NCI-H2107 treated with DMSO at 0.1 percent for 48 hours (cell line): ENCODE results near the gene MUC4.
"Not testable (repeated sequence)": the region's sequence is repeated elsewhere in the genome, so short reads cannot be mapped to it uniquely, and the experiment has no call there.

Experiments used
- DNase-seq: peaks from one replicate; lab custom pipeline; 2025; ENCODE audit not compliant: unreplicated experiment; lab: John Stamatoyannopoulos, UW

The MUC4 gene

DNA sequence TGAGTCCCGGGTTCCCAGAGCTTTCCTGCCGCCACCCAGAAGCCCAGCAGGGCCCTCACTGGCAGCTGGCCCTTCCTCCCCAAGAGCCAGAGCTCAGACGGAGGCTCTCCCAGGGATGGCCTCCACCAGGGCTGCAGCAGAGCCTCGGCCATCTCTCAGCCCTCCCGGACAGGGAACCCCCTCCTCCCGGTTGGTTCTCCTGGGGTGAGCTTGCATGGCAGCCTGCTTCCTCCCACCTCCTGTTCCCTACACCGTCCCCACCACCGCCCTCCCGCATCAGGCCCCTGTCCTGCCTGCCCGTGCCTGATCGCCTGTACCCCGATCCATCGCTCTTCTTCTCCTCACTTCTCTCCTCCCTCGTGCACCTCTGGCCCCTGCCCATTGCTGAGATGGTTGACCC, 24.1 kb upstream of the MUC4 start:
- no peak for DNase-seq

DNA sequence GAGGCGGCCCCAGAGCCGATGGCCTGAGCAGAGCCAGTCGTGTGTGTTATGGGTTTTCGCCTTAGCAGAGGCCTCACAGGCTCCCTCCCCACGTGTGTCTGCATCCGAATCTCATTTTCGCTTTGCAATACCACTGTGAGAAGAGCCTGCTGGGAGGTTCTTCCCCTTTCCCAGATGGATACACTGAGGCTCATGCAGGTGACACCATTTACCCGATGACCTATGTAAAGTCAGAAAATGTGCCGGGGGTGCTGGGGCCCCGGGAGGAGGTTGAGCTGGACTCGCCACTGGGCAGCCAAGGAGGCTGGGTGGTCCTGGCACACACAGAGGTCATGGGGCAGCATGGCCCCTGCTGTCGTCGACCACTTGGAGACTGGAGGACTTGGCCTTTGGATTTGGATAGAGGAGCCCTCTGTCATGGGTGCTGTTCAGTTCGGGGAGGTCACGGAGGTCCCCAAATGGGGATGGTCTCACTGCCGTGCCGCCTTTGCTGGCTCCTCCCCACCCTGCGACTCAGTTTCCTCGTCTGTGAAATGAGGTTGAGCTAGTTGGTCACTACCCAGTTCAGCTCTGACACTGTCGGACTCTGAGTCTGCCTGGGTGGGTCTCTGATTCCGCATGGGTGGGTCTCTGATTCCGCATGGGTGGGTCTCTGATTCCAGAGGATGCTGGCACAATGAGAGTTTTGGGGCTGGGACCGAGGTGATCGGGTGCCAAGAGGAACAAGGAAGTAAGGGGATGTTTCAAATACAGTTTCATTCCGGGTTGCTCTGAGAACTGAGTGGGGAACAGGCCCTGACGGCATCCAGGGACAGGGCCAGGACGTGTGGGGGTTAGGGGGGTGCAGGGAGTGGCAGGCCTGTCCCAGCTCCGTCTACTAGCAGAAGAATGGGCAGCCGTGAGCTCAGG, 23.2 kb upstream of the MUC4 start:
- no peak for DNase-seq

DNA sequence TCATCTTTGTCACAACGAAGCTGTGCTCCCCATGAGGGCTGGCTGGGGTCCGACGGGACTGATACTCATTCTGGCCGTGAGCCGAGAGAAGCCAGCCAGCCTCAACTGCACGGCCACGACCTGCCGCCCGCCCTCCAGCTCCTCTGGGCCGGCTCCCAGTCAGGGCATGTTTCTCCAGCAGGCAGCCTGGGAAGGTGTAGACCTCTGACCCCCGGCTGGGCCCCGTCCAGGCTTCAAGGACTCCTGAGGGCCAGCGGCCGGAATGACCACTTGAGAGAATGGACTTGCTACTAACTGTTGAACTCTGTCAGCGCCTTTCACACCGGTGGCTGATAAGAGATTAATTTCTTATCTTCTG, 18.1 kb upstream of the MUC4 start:
- no peak for DNase-seq

DNA sequence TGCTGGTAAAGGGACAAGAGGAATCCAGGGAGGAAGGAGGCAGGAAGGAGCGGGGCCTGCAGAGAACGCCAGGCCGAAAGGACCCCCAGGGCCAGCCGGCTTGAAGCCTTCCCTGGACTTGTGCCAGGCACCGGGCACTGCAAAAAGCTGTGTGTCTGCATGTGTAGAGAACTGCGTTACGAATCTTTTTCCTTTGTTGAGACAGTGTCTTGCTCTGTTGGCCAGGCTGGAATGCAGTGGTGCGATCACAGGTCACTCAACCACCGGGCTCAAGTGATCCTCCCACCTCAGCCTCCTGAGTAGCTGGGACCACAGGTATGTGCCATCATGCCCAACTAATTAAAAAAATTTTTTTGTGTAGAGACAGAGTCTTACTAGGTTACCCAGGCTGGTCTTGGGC, 17.0 kb upstream of the MUC4 start:
- no peak for DNase-seq

- no peak for DNase-seq
Measured at GRCh38 chr3:195825857-195826804, 14.4 kb upstream of the MUC4 start.

- no peak for DNase-seq
Measured at GRCh38 chr3:195825191-195825588, 13.5 kb upstream of the MUC4 start.

GRCh38 chr3:195824425-195825190, 12.9 kb upstream of the MUC4 start:
- not testable (repeated sequence) for DNase-seq

- no peak for DNase-seq
Measured at GRCh38 chr3:195823999-195824398, 12.3 kb upstream of the MUC4 start.

- no peak for DNase-seq
Measured at GRCh38 chr3:195823280-195823679, 11.6 kb upstream of the MUC4 start.

GRCh38 chr3:195822131-195822696, 10.5 kb upstream of the MUC4 start:
- no peak for DNase-seq

- DNase-seq = no peak
Measured at GRCh38 chr3:195821403-195822130, 9.8 kb upstream of the MUC4 start.

GRCh38 chr3:195820901-195821300, 9.2 kb upstream of the MUC4 start:
- DNase-seq = no peak

DNA sequence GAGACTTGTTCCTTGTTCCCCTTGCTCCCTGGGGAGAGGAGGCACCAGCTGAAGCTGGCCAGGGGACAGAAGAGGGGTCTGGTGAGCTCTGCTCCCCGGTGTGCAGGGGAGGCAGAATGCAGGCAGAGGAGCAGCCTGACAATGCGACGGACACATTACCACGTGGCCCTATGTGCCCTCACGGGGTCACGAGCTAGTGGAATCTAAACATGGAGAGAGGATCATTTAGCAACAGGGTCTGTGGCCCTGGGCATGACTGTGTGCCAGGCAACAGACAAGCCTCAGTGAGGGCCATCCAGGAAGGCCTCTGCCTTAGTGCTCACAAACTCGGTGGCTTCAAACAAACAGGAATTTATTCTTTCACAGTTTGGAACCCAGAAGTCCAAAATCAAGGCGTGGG, 8.5 kb upstream of the MUC4 start:
- DNase-seq = no peak

GRCh38 chr3:195818301-195818700, 6.6 kb upstream of the MUC4 start:
- DNase-seq = no peak

DNA sequence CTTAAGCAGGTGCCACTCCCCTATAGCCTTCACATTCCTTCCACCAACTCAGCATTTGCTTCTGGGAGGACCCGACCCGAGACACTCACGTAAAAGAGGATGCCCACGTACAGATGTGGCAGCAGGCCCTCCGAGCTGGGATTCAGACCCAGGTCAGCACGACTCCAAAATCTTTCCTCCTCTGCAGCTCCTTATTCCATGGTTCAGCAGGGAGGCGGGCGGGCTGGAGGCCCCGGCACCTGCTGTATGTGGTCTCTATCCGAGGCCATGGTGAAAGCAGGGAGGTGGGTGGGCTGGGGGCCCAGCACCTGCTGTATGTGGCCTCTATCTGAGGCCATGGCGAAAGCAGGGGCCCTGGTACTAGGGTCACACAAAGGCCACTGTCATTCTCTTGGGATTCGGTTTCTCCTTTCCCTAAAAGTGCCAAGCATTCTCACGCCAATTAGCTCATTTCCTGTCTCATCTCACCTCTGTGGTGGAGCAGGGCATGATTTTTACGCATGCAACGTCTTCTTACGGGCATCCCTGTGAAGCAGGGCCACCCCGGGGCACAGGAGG, 5.9 kb upstream of the MUC4 start:
- DNase-seq = no peak

DNA sequence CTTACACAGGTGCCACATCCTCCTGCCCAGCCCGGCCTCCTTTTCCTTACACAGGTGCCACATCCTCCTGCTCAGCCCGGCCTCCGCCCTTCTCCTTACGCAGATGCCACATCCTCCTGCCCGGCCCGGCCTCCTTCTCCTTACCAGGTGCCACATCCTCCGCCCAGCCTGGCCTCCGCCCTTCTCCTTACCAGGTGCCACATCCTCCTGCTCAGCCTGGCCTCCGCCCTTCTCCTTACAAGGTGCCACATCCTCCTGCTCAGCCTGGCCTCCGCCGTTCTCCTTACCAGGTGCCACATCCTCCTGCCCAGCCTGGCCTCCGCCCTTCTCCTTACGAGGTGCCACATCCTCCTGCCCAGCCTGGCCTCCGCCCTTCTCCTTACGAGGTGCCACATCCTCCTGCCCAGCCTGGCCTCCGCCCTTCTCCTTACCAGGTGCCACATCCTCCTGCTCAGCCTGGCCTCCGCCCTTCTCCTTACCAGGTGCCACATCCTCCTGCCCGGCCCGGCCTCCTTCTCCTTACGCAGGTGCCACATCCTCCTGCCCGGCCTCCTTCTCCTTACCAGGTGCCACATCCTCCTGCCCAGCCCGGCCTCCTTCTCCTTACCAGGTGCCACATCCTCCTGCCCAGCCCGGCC, 4.7 kb upstream of the MUC4 start:
- not testable (repeated sequence) for DNase-seq

DNA sequence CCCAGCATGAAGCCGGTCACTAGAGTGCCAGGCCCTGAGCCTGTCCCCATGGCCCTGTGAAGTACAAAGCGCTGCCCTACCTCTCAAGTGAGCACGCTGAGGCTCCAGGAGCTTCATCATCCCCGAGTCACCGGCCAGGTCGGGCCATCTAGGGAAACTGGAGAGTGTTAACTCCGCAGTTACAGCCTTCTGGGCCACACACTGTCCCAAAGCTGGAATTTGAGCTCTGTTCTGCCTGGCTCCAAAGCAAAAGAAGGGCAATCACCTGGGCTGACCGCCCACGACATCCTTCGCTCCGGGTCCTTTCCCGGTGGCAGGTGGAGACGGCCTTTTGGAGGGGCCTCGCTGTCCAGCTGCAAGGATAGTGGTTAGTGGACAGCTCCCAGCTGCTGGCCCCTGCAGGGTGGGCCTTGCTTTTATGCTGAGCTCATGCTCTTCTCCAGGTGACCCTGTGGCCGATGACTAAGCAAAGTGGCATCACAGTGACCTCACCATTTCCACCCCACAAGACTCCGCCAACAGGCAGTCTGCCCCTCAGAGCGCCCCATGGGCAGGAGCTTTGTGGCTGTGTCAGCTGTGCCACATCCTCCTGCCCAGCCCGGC, 3.5 kb upstream of the MUC4 start:
- DNase-seq = no peak

DNA sequence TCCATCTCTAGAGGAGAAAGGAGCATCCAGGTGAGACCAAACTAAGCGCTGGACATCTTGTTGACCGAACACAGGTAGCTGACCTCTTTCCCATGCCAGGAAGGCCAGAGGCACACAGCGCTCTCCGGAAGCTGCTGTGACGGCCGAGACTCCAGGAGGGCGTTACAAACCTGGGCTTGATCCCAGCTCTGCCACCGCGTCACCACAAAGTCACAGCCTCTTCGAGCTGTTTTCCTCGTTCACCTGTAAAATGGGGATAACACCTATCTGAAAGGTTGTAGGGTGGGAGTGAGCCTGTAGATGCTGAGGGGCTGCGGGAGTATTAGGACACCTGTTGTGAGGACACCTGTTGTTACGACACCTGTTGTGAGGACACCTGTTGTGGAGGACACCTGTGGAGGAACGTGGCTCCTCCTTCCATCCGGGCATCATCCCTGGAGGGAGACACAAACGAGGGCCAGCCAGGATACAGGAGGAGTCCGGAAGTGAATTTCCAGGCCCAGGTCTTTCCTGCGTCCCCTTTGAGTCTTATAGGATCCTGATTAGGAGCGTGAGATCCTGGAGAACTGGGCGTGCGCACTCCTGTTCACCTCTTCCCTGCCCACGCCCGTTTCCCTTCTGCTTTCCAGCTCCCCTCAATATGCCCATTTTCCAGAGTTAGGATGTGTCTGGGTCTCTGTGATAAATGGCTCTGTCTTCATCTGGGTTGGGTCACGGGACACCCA, 2.3 kb upstream of the MUC4 start:
- DNase-seq = no peak
